ENCODE results near the gene DAP. TPM values are rescaled to one million over a fixed set of nuclear protein-coding genes. Genes with fewer than 3 reads are reported as not detected.

DAP gene
- total and polyA plus RNA-seq, 2 of the 13 experiments (the other 11 are each of a cell fraction or from before 2014, with no cell fraction given) = 22.0 to 57.5 TPM

GRCh38 chr5:10736354-10736753 lies 24.7 kb downstream of the DAP start (continued):
- no peak for TF ChIP-seq RFXAP (CRISPR knock-in tag; IDR thresholded peaks at IDR 0.05; ENCODE audit: borderline replicate concordance)
- TF ChIP-seq KLF13 (CRISPR knock-in tag; IDR thresholded peaks at IDR 0.05) = no peak
- no peak for TF ChIP-seq ZNF143 (CRISPR knock-in tag; IDR thresholded peaks at IDR 0.05)
- TF ChIP-seq ZNF782 (CRISPR knock-in tag; IDR thresholded peaks at IDR 0.05; ENCODE audit: borderline replicate concordance) = no peak
- no peak for TF ChIP-seq MED8 (CRISPR knock-in tag; IDR thresholded peaks at IDR 0.05; ENCODE audit: insufficient replicate concordance)
- TF ChIP-seq ZNF331 (CRISPR knock-in tag; IDR thresholded peaks at IDR 0.05) = no peak

DNA sequence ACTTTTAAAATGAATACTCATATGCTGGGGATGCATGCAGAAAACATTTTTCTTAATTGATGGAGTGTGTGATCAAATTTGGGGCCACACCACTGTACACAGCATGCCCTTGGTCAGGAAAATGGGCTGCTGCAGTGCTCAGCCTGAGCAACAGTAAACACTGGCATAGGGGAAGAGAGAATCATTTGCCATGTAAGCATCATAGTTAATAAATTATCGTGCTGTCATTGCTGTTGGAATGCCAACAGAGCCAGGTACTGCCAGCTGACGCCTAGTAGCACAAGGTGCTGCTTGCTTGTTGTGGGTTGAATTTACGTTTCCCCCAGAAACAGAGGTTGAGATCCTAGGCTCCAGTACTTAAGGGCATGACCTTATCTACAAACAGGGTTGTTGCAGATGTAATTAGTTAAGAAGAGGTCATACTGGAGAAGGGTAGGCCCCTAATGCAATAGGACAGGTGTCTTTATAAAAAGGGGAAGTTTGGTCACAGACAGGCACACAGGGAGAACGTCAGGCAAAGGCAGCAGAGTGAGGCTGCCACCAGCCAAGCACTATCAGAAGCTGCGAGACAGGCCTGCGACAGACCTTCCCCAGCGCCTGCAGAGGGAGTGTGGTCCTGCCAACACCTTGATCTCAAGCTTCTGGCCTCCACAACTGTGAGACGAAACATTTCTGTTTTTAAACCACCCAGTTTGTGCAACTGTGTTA lies 25.3 kb downstream of the DAP start:
- no peak overlapping the region for H3K27ac ChIP-seq (ENCODE audit: extremely low read length, insufficient read depth, low read length)

More for the DNA sequence above, 25.3 kb downstream of the DAP start:
- no peak overlapping the region for H3K4me3 ChIP-seq (replicated peaks in 1 of 3; ENCODE audit: insufficient read depth in 1 of 3, low read depth in 2 of 3, low read length in 3 of 3)
- peaks cover 7% of the 10 kb centered on the region; the same call in 1 of the 2 replicates for H3K4me1 ChIP-seq (ENCODE audit: insufficient read depth, low read length)
- H4K20me1 ChIP-seq (ENCODE audit: insufficient read depth, low read length) = peaks cover 12% of the 10 kb centered on the region; the same call in 1 of the 2 replicates
- no peaks in the 10 kb centered on the region for H3K9me3 ChIP-seq (ENCODE audit: low read length)
- ChIA-PET CTCF (ENCODE audit: low intra/inter-chr PET ratio, low total read pairs) (no interaction called here), POLR2A (no interaction called here)
- no peaks in the 10 kb centered on the region for H3K27me3 ChIP-seq (ENCODE audit: control insufficient read depth in 1 of 2, insufficient read depth in 2 of 2, low read length in 2 of 2)
- intact Hi-C loops (cut with micrococcal nuclease; ENCODE audit: unreplicated experiment) (no loop called here), in situ Hi-C loops (cut with HindIII; ENCODE audit: extremely low pct_ligation_motif_present, low pct_unique_long_range_greater_than_20kb) (no loop called here)
- TF ChIP-seq ZNF709 (CRISPR knock-in tag; IDR thresholded peaks at IDR 0.05) (no peak), FLYWCH1 (CRISPR knock-in tag; IDR thresholded peaks at IDR 0.05) (no peak), ZNF792 (CRISPR knock-in tag; IDR thresholded peaks at IDR 0.05) (no peak), RORA (CRISPR knock-in tag; IDR thresholded peaks at IDR 0.05) (no peak), ZNF513 (CRISPR knock-in tag; conservative IDR thresholded peaks at IDR 0.05) (no peak), ZNF362 (CRISPR knock-in tag; IDR thresholded peaks at IDR 0.05; ENCODE audit: borderline replicate concordance) (no peak), ZNF619 (CRISPR knock-in tag; IDR thresholded peaks at IDR 0.05) (no peak), FOXJ3 (CRISPR knock-in tag; IDR thresholded peaks at IDR 0.05; ENCODE audit: borderline replicate concordance) (no peak), NFIB (CRISPR knock-in tag; IDR thresholded peaks at IDR 0.05; ENCODE audit: borderline replicate concordance) (no peak), CENPT (CRISPR knock-in tag; IDR thresholded peaks at IDR 0.05; ENCODE audit: low read depth) (no peak), RARG (CRISPR knock-in tag; IDR thresholded peaks at IDR 0.05; ENCODE audit: low read depth) (no peak), SOX6 (IDR thresholded peaks at IDR 0.05) (no peak), SOX6 (CRISPR knock-in tag; IDR thresholded peaks at IDR 0.05) (no peak)
- TF ChIP-seq, protein P1, sequence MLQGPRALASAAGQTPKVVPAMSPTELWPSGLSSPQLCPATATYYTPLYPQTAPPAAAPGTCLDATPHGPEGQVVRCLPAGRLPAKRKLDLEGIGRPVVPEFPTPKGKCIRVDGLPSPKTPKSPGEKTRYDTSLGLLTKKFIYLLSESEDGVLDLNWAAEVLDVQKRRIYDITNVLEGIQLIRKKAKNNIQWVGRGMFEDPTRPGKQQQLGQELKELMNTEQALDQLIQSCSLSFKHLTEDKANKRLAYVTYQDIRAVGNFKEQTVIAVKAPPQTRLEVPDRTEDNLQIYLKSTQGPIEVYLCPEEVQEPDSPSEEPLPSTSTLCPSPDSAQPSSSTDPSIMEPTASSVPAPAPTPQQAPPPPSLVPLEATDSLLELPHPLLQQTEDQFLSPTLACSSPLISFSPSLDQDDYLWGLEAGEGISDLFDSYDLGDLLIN (CRISPR knock-in tag; IDR thresholded peaks at IDR 0.05; ENCODE audit: borderline replicate concordance) = no peak
- BruUV-seq (replicated peaks) = no TSS peak
- no peak overlapping the region for H2AFZ ChIP-seq (ENCODE audit: low read length)
- WGBS (ENCODE audit: low lambda C conversion rate) = 96% methylated on average over 8 of the region's 8 CpGs
- peaks cover 19% of the 10 kb centered on the region for H3K79me2 ChIP-seq (ENCODE audit: insufficient read depth, low read length)
- DNase-seq (ENCODE audit: low spot score) = no peak
- no peak overlapping the region for H3K4me2 ChIP-seq (ENCODE audit: low read depth, low read length)
- no peak for FAIRE-seq
- peak; percentile 44; the same call in 1 of the 3 replicates for ATAC-seq
- peaks cover 18 to 66% of the 10 kb centered on the region in 2 experiments for H3K36me3 ChIP-seq (replicated peaks in 1 of 2; ENCODE audit: control insufficient read depth in 1 of 2, insufficient read depth in 2 of 2, low read length in 2 of 2)
- H3K9ac ChIP-seq (ENCODE audit: insufficient read depth, low read depth, low read length) = no peak overlapping the region

Data from HepG2 (cell line).